ENCODE measurements around the gene LAMB3.
A peak's percentile ranks its signal among the peaks of the same experiment; 100 is the strongest.
"Not testable (repeated sequence)": the region's sequence is repeated elsewhere in the genome, so short reads cannot be mapped to it uniquely, and the experiment has no call there.

The LAMB3 gene

DNA sequence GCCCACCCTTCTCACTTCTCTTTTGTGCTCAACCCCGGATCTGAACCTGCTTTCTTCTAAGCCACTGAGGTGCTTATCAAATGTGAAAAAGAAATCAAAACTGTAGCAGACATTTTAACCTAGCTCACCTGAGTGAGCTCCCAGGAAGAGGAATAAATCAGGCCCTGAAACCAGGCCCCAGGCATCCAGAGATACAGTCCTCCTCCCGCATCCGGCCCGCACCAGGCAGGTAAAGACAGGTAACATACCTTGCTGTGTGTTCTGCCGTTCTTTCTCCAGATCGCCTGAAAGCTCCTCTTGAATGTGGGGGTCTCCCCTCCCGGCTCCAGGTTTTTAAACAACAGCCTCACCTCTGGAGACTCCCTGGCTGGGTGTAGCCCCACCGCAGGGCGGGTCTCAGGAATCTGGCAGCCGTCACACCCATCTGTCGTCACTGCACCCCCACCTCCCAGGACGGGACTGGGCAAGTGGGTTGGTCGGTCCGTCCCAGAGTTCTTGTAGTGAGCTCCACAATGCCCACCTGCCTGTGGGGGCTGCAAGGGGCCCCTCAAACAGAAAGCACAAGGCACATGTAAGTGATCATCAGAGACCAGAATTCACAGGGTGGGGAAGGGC, at the start of gene LAMB3:
Gene LAMB3, minus strand, starts transcription at position 305 of the 615 bp plus-strand sequence. CDS start 1,481 bp downstream, outside the sequence.
- no peak for FAIRE-seq

- FAIRE-seq = not testable (repeated sequence)
Observed at GRCh38 chr1:209700686-209701085, 48.5 kb upstream of the LAMB3 start.

- no peak for FAIRE-seq
Observed at GRCh38 chr1:209697126-209697525, 44.9 kb upstream of the LAMB3 start.

DNA sequence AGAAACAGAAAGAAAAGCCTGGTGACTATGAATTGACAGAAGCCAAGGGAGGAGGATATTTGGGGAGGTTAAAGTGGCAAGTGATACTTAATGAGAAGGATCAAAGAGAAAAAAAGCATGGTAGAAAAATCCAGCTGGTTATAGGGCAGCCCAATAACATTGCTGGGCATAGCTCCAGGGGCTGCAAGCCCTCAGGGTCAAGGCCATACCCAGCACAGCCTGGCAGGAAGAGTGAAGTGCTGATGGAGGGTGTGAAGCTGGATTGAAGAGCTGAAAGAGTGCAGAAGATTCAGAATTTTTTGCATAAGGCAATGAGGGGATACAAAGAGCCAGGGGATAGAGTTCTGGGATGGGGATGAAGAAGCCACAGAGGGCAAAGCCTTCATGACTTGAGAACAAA, 44.4 kb upstream of the LAMB3 start:
- FAIRE-seq = no peak

- FAIRE-seq = peak; percentile 72
Observed at GRCh38 chr1:209692745-209693504, 40.7 kb upstream of the LAMB3 start.

DNA sequence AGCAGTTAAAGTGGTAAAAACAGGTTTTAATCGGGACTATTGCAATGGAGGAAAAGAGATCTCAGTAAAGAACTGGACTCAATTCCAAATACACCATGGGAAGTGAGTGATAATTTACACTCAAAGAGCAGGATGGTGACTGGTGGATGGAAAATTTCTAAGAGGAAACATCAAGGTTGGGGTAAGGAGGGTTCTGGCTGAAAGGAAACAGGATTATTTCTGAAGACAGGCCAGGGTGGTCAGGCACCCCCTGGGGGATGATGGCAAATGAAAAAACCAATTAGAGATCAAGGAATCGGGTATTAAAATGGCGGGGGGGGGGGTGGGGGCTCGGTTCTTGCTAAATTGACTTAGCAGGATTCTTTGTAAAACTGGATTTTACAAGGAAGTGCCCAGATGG, 40.1 kb upstream of the LAMB3 start:
- no peak for FAIRE-seq

DNA sequence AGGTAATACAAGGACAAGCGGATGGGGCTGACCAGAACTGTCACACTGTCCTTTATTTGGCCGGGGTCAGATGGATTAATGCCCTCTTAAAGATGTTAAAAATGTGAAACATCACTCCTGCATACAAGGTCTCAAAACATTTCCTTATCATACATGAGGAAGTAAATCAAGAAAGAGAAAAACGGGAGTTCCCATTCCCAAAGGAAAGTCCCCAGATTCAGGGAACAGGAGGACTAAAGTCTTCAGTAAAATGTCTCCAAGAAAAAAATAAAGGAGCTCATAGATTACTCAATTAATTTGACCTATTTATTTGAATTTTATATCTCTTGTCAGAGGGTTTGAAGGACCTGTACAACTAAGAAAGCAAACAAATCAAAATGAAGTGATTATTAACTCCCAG, 39.0 kb upstream of the LAMB3 start:
- FAIRE-seq = no peak

GRCh38 chr1:209689477-209689876, 37.3 kb upstream of the LAMB3 start:
- FAIRE-seq = no peak

- no peak for FAIRE-seq
Observed at GRCh38 chr1:209688746-209689234, 36.6 kb upstream of the LAMB3 start.

DNA sequence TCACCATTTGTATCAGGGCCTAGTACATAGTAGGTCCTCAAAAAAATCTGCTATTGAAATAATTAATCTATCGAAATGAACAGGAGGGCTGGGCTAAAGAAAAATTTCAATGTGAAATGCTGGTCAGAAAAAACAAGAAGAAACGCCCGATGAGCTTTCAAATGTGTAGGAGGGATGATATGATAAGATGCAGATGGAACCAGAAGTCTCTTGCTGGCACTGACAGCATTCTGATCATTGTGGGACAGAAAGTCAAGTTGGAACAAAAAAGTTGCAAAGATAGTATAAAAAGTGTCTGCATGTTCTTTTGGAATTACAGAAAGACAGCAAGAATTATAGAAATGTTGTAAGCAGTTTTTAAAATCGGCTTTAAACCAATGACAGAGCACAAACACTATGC, 34.1 kb upstream of the LAMB3 start:
- FAIRE-seq = no peak

- no peak for FAIRE-seq
Observed at GRCh38 chr1:209685821-209686220, 33.6 kb upstream of the LAMB3 start.

GRCh38 chr1:209678981-209679539, 26.8 kb upstream of the LAMB3 start:
- no peak for FAIRE-seq

GRCh38 chr1:209675565-209676154, 23.4 kb upstream of the LAMB3 start:
- no peak for FAIRE-seq

DNA sequence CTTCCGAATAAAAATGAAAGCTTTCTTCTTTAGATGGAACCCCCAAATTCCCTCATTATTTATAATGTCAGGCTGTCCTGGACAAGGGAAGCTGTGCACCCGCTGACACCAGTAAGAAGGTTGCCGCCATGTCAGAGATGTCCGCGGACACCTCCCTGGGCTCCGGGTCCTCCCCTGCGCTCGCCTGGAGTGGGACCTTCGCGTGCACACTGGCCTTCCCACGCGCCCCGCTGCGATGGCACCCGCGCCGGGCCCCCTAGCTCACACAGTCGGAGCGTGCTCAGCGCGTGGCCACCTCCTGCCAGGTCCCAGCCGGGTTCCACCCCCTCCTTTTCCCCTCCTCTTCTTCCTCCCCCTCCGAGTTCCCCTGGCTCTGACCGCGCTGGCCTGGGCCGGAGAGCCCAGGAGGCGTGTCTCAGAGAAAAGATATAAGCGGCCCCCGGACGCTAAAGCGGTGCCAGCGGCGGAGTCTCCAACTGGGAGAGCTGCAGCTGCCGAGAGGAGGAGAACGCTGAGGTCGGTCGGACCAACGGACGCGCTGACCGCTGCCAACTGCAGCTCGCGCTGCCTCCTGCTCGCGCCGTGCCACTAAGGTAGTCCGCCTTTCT, 22.8 kb upstream of the LAMB3 start, which contains the start of gene G0S2:
Gene G0S2, plus strand, starts transcription at position 456 of the 608 bp plus-strand sequence. CDS start 273 bp downstream, outside the sequence.
- no peak for FAIRE-seq

DNA sequence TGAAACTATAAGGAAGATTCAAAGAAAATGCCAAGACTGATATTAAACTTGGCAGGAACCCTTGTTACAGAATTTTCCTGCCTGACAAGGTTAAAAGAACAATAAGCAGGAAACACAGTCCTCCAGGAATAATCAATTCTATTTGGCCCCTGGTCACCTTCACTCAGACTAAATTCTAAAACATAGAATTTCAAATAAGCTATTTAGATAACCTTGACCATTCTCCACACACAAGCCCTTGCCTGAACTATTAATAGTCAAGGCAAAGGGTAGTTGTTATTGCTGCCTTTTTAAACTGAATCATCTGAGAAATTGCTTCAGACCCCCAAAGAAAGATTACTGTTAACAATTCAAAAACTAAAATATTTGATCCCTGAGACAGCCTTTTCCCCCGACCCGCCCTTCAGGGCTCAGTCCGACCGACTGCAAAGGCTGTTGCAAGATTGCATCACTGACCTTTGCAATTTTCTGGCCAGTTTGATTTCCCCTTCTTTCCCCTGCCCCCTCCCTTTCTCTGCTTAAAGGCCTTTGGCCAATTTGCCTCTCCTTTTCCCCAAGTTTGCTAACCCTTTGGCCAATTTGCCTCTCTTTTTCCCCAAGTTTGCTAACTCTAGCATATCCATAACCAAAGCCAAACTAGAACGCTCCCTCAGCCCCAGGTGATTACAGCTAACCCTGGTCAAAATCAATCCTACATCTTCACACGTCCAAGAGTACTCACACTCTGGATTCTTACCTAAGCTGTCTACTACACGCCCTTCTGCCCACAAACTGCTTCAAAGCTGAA, 21.6 kb upstream of the LAMB3 start:
- no peak for FAIRE-seq

DNA sequence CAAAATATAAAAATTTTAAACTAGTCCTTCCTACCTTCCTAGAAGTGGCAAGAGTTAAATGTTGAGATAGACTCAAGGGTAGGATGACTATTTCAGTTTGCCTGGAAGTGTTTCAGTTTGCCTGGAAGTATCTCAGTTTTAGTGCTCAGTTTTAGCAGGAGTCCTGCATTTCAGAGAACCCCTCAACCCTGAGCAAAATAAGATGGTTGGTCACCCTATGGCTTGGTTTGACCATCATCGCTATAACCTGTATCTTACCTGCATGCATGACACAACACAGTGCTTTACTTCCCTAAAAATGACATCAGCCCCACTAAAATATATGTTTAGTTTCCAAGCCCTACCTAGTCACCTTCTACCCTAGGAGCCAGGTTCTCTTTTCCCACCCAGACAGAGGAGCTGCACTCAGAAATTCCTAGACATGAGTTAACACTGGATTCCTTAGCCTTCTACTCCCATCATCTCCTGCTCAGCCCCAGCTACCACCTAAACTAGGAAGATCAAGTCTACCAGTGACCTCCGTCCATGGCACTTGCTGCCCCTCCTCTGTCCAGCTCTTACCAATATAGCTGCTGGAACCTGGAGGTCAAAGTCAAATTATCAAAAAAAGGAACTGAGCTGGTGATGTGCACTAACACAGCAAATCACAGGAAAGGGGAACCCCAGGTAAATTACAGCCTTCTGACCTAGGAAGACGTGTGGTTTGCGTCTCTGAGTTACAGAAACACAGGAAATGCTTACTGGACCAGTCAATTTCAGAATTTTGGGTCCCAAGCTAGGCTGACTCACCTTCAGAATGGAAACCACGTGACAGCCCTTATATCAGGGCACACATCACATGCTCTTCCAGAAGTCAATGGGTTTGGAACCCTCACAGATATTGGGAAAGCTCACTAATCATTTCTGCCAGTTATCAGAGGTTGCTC, 20.7 kb upstream of the LAMB3 start:
- no peak for FAIRE-seq

GRCh38 chr1:209670441-209671082, 18.3 kb upstream of the LAMB3 start:
- no peak for FAIRE-seq

- no peak for FAIRE-seq
Observed at GRCh38 chr1:209667708-209668107, 15.5 kb upstream of the LAMB3 start.

- no peak for FAIRE-seq
Observed at GRCh38 chr1:209667103-209667502, 14.9 kb upstream of the LAMB3 start.

- no peak for FAIRE-seq
Observed at GRCh38 chr1:209662879-209663327, 10.7 kb upstream of the LAMB3 start.
